Stimulated activated CD8-positive, alpha-beta memory T cell treated with anti-CD3 and anti-CD28 coated beads, Interleukin-15, amount 100 ng/mL, for 48 hours (primary cell): ENCODE results near the gene GPR32.
"Not testable (repeated sequence)": the region's sequence is repeated elsewhere in the genome, so short reads cannot be mapped to it uniquely, and the experiment has no call there.

Source experiments
- DNase-seq, 2 donors: peaks; one replicate each; pipeline ENCODE4 v3.0.0-alpha.2; 2020; ENCODE audit warnings: low read depth in 2 of 2

Gene GPR32

GRCh38 chr19:50747141-50747540 is 23.1 kb upstream of the GPR32 start:
- not testable (repeated sequence) for DNase-seq

DNA sequence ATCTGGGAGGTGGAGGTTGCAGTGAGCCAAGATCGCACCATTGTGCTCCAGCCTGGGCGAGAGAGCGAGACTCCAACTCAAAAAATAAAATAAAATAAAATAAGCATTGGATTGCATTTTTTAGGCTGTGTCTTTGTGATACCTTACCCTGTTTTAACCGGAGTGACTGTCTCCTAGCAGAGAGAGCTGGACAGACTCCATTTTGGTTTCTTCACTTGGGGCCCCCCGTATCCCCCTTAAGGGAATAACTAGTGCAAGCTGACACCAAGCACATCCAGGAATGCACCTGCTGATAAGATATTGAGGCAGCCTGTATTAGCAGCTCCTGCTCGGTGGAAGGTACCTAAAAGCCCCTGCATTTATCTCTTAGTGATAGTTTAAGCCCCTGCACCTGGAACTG is 20.8 kb upstream of the GPR32 start:
- DNase-seq, result no peak

DNA sequence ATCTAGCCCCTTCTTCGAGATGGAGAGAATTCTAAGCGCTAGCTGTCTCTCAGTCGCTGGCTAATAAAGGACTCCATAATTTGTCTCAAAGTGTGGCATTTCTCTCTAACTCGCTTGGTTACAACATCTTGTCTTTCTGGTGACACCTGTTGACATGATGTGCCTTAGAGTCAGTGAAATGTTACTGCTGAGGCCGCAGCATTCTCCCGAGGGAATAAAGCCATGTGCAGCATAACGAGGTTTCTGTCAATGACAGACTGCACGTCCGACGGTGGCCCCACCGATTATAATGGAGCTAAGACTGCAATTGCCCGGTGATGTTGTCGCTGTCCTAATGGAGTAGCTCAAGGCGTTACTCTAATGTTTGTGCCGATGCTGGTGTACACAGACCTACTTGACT is 20.3 kb upstream of the GPR32 start:
- no peak for DNase-seq

GRCh38 chr19:50753879-50754278 is 16.4 kb upstream of the GPR32 start:
- no peak for DNase-seq

- DNase-seq, result not testable (repeated sequence)
Measured at GRCh38 chr19:50756244-50756643, 14.0 kb upstream of the GPR32 start.

DNA sequence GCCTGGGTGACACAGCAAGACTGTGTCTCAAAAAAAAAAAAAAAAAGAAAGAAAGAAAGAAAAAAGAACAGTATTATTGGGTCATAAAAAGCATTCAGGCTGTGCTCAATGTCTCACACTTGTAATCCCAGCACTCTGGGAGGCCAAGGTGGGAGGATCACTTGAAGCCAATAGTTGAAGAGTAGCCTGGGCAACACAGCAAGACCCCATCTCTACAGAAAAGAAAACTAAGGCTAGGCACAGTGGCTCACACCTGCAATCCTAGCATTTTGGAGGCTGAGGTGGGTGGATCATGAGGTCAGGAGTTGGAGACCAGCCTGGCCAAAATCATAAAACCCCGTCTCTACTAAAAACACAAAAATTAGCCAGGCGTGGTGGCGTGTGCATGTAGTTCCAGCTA is 12.6 kb upstream of the GPR32 start:
- not testable (repeated sequence) for DNase-seq

- not testable (repeated sequence) for DNase-seq
Measured at GRCh38 chr19:50759076-50759475, 11.2 kb upstream of the GPR32 start.

DNA sequence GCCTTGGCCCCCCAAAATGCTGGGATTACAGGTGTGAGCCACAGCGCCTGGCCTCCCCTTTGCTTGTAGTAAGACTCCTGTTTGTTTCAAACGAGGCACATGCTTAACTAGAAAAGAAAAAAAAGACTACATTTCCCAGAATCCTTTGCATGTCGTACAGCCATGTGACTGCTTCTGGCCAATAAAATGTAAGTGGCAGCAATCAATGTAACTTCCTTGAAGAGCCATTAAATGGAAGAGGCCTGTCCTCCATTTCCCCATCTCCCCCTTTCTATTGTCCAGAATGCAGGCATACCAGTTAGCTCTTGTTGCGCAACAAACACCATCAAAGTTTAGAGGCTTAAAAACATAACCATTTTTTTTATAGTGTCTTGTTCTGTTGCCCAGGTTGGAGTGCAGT is 10.4 kb upstream of the GPR32 start:
- DNase-seq, result no peak

DNA sequence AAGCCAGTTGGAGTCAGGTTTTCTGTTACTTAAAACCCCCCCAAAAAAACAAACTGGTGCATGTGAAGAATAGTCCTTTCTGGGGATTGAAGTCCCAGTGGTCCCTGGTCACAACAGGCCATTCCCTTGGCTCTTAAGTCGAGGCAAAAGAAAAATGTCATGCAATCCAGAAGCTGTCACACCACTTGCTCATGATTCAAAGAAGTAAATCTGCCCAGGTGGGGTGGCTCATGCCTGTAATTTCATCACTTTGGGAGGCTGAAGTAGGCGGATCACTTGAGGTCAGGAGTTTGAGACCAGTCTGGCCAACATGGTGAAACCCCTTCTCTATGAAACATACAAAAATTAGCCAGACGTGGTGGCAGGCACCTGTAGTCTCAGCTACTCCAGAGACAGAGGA is 8.8 kb upstream of the GPR32 start:
- not testable (repeated sequence) for DNase-seq

DNA sequence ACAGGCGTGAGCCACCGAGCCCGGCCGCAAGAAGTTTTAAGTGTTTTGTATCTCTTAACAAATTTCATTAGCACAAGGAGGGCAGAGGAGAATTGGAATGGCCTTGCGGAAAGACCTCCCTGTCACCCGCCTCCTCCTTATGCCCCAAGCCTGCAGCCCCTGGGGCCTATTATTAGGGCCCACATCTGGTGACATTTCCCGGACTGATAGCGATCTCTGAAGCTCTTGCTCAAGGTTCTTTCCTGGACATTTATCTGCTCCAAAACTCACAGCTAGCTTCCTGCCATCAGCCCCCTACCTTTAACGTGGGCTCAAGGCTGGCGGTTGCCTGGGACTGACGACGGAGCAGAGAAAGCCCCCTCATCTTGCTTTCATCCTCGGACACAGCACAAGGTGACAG is 6.7 kb upstream of the GPR32 start:
- DNase-seq, result not testable (repeated sequence)

DNA sequence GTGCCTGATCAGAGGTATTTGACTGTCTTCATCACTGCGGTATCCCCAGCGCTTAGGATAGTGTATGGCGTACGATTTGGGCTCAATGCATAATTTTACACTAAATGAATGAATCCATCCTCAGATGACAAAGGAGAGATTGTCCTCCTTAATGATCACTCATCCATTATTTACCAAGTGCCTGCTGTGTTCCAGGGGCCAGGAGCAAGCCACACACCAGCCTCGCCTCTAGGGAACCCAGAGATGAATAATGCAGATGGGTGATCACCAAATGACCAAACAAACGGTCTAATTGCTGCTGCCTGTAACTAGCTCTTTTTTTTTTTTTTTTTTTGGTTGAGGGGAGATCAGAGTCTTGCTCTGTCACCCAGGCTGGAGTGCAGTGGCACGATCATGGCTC is 5.9 kb upstream of the GPR32 start:
- DNase-seq, result no peak

- not testable (repeated sequence) for DNase-seq
Measured at GRCh38 chr19:50766746-50767145, 3.5 kb upstream of the GPR32 start.

GRCh38 chr19:50767263-50767662 is 3.0 kb upstream of the GPR32 start:
- DNase-seq, result not testable (repeated sequence)

DNA sequence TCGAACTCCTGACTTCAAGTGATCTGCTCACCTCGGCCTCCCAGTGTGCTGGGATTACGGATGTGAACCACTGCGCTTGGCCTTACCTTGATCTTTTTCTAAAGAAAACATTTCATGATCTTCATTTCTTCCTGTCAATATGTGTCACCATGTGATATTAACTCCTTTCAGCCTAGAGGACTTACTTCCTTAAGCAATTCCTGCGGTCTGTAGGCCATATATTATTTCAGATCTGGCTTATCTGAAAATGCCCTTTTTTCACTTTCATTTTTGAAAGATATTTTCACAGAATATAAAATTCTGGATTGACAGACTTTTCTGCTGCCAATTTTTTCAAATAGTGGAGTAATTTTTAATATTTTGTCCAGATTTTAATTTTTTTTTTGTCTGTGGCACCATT is 2.0 kb upstream of the GPR32 start:
- no peak for DNase-seq

DNA sequence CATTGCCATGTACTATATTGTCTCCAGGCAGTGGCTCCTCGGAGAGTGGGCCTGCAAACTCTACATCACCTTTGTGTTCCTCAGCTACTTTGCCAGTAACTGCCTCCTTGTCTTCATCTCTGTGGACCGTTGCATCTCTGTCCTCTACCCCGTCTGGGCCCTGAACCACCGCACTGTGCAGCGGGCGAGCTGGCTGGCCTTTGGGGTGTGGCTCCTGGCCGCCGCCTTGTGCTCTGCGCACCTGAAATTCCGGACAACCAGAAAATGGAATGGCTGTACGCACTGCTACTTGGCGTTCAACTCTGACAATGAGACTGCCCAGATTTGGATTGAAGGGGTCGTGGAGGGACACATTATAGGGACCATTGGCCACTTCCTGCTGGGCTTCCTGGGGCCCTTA is 624 bp downstream of the GPR32 start:
- DNase-seq, result no peak

DNA sequence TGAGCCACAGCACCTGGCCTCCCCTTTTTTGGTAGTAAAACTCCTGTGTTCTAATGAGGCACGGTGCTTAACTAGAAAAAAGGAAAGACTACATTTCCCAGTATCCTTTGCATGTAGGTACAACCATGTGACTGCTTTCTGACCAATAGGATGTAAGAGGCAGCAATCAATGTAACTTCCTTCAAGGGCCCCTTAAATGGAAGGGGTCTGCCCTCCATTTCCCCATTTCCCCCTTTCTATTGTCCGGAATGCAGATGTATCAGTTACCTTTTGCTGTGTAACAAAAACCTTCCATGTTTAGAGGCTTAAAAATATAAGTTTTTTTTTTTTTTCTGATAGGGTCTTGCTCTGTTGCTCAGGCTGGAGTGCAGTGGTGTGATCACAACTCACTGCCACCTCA is 2.2 kb downstream of the GPR32 start:
- no peak for DNase-seq

- DNase-seq, result not testable (repeated sequence)
Measured at GRCh38 chr19:50772912-50773311, 2.6 kb downstream of the GPR32 start.

GRCh38 chr19:50773454-50773853 is 3.2 kb downstream of the GPR32 start:
- not testable (repeated sequence) for DNase-seq

GRCh38 chr19:50776131-50776530 is 5.9 kb downstream of the GPR32 start:
- DNase-seq, result no peak

DNA sequence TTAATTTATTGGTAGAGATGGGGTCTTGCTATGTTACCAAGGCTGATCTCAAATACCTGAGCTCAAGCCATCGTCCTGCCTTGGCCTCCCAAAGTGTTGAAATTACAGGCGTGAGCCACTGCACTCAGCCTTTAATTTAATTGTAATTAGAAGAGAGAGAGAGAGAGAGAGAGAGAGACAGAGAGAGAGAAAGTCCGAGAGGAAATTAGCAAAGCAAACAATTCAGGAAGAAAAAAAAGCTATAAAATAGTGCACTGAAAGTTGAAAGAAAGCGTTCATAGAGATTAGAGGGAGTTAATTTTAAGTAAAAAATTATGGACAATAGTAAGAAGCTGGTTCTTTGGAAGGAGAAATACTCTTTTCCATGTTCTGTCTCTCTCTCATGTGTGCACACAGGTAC is 7.0 kb downstream of the GPR32 start:
- no peak for DNase-seq

GRCh38 chr19:50777830-50778303 is 7.6 kb downstream of the GPR32 start:
- no peak for DNase-seq

GRCh38 chr19:50778906-50779430 is 8.7 kb downstream of the GPR32 start:
- DNase-seq, result no peak

- no peak for DNase-seq
Measured at GRCh38 chr19:50779504-50780457, 9.5 kb downstream of the GPR32 start.
